ENCODE results near the gene MYO3B. TPM values are rescaled to one million over a fixed set of nuclear protein-coding genes. Genes with fewer than 3 reads are reported as not detected.

Gene MYO3B
- polyA plus RNA-seq, 1 donor (not counting 4 experiments of a cell fraction or from before 2014, with no cell fraction given): 4.4 TPM

GRCh38 chr2:170310876-170311502 is 133.0 kb downstream of the MYO3B start:
- Histone ChIP-seq H3K4me2 (ENCODE audit: control insufficient read depth, extremely low read depth, insufficient read depth, low read depth, low read length) (no peak overlapping the region), H3K79me2 (ENCODE audit: control insufficient read depth, insufficient read depth, low read length) (no peaks in the 10 kb centered on the region), H3K27ac (ENCODE audit: control insufficient read depth, insufficient read depth, low read length) (no peak overlapping the region), H3K9me3 (ENCODE audit: control insufficient read depth, low read depth, low read length) (no peaks in the 10 kb centered on the region), H2AFZ (ENCODE audit: control insufficient read depth, low read length) (no peak overlapping the region), H3K9me1 (ENCODE audit: control insufficient read depth, extremely low read depth, insufficient read depth, low read length) (no peaks in the 10 kb centered on the region), H3K36me3 (ENCODE audit: control insufficient read depth in 2 of 2, extremely low read depth in 1 of 2, insufficient read depth in 2 of 2, low read length in 2 of 2) (no peaks in the 10 kb centered on the region), H3K4me3 (ENCODE audit: control insufficient read depth in 2 of 3, extremely low read depth in 1 of 3, insufficient read depth in 2 of 3, low read depth in 1 of 3, low read length in 3 of 3) (no peak overlapping the region), H3K27me3 (ENCODE audit: control insufficient read depth, extremely low read depth, insufficient read depth, low read length) (no peaks in the 10 kb centered on the region), H3K4me1 (ENCODE audit: control insufficient read depth, extremely low read depth, insufficient read depth, low read length) (no peaks in the 10 kb centered on the region), H3K9ac (ENCODE audit: control insufficient read depth, extremely low read depth, insufficient read depth, low read length) (no peak overlapping the region), H4K20me1 (ENCODE audit: control insufficient read depth, extremely low read depth, insufficient read depth, low read length) (no peaks in the 10 kb centered on the region)
- FAIRE-seq (no peak), DNase-seq (ENCODE audit: low read depth, low spot score) (no peak)
- TF ChIP-seq CTCF (optimal IDR thresholded peaks at IDR 0.05 in 1 of 3, IDR thresholded peaks at IDR 0.05 in 1 of 3, conservative IDR thresholded peaks at IDR 0.05 in 1 of 3; ENCODE audit: extremely low read depth in 1 of 3, insufficient read depth in 2 of 3, low read length in 3 of 3) (no peak), EZH2 (IDR thresholded peaks at IDR 0.05; ENCODE audit: low read length) (no peak)
- dilution Hi-C loops (cut with MboI; ENCODE audit: extremely low pct_ligation_motif_present, low sequenced_read_pairs): no loop called here

- H3K27ac ChIP-seq (ENCODE audit: control insufficient read depth, insufficient read depth, low read length): no peak overlapping the region
- dilution Hi-C loops (cut with MboI; ENCODE audit: extremely low pct_ligation_motif_present, low sequenced_read_pairs): no loop called here
- no peak overlapping the region for H2AFZ ChIP-seq (ENCODE audit: control insufficient read depth, low read length)
- FAIRE-seq: peak; percentile 23
- no peak overlapping the region for H3K4me2 ChIP-seq (ENCODE audit: control insufficient read depth, extremely low read depth, insufficient read depth, low read depth, low read length)
- H3K4me3 ChIP-seq (ENCODE audit: control insufficient read depth in 2 of 3, extremely low read depth in 1 of 3, insufficient read depth in 2 of 3, low read depth in 1 of 3, low read length in 3 of 3): no peak overlapping the region
- no peak for TF ChIP-seq EZH2 (IDR thresholded peaks at IDR 0.05; ENCODE audit: low read length)
- no peak for TF ChIP-seq CTCF (optimal IDR thresholded peaks at IDR 0.05 in 1 of 3, IDR thresholded peaks at IDR 0.05 in 1 of 3, conservative IDR thresholded peaks at IDR 0.05 in 1 of 3; ENCODE audit: extremely low read depth in 1 of 3, insufficient read depth in 2 of 3, low read length in 3 of 3)
- no peaks in the 10 kb centered on the region for H3K9me3 ChIP-seq (ENCODE audit: control insufficient read depth, low read depth, low read length)
- no peak overlapping the region for H3K9ac ChIP-seq (ENCODE audit: control insufficient read depth, extremely low read depth, insufficient read depth, low read length)
- H3K4me1 ChIP-seq (ENCODE audit: control insufficient read depth, extremely low read depth, insufficient read depth, low read length): no peaks in the 10 kb centered on the region
- H3K27me3 ChIP-seq (ENCODE audit: control insufficient read depth, extremely low read depth, insufficient read depth, low read length): no peaks in the 10 kb centered on the region
- no peak for DNase-seq (ENCODE audit: low read depth, low spot score)
- H3K9me1 ChIP-seq (ENCODE audit: control insufficient read depth, extremely low read depth, insufficient read depth, low read length): no peaks in the 10 kb centered on the region
- H3K36me3 ChIP-seq (ENCODE audit: control insufficient read depth in 2 of 2, extremely low read depth in 1 of 2, insufficient read depth in 2 of 2, low read length in 2 of 2): no peaks in the 10 kb centered on the region
- H4K20me1 ChIP-seq (ENCODE audit: control insufficient read depth, extremely low read depth, insufficient read depth, low read length): no peaks in the 10 kb centered on the region
- H3K79me2 ChIP-seq (ENCODE audit: control insufficient read depth, insufficient read depth, low read length): no peaks in the 10 kb centered on the region
These were observed 135.5 kb downstream of the MYO3B start for GRCh38 chr2:170313347-170313991.
